IMR-90 (cell line): ENCODE measurements around the gene CIDEC.

Source experiments
- BHLHE40 ChIP-seq: fragments of 150-350 bp; IDR thresholded peaks from 2 replicates; pipeline ENCODE4 v1.6.1; 2016; ENCODE audit warnings: mild to moderate bottlenecking, low read depth, low read length
- CEBPB ChIP-seq: IDR thresholded peaks from 2 replicates; pipeline ENCODE4 v1.6.1; 2012; ENCODE audit warnings: low read depth, low read length, improper control_type of control experiment
- CTCF ChIP-seq: conservative IDR thresholded peaks from 2 replicates; pipeline ENCODE4 v1.5.1; 2012; ENCODE audit warnings: mild to moderate bottlenecking, low read depth, low read length, improper control_type of control experiment
- MAFK ChIP-seq: IDR thresholded peaks from 2 replicates; pipeline ENCODE4 v1.6.1; 2012; ENCODE audit warnings: low read depth, low read length, improper control_type of control experiment
- POLR2A ChIP-seq: IDR thresholded peaks from 2 replicates; pipeline ENCODE4 v1.6.1; 2012; ENCODE audit warnings: mild to moderate bottlenecking, low read depth, low read length
- RFX5 ChIP-seq: IDR thresholded peaks from 2 replicates; pipeline ENCODE4 v1.8.0; 2012; ENCODE audit warnings: low read depth, mild to moderate bottlenecking, low read length, moderate library complexity
- SMC3 ChIP-seq: fragments of 150-350 bp; IDR thresholded peaks from 2 replicates; pipeline ENCODE4 v1.6.1; 2016; ENCODE audit warnings: low read depth, mild to moderate bottlenecking, antibody characterized with exemption, low read length, moderate library complexity

- no peak for TF ChIP-seq CTCF
- TF ChIP-seq POLR2A = no peak
- no peak for TF ChIP-seq RFX5
- TF ChIP-seq CEBPB = no peak
- no peak for TF ChIP-seq BHLHE40
- no peak for TF ChIP-seq MAFK
- no peak for TF ChIP-seq SMC3
These were observed 3.9 kb upstream of the CIDEC start for GRCh38 chr3:9883706-9884554.
